CD4-positive, alpha-beta T cell treated with Interleukin-21 for 1 hour (primary cell): Measurements from ENCODE around the gene SNX12.
"Not testable (repeated sequence)": the region's sequence is repeated elsewhere in the genome, so short reads cannot be mapped to it uniquely, and the experiment has no call there.

Experiments used
- DNase-seq: peaks from one replicate; pipeline ENCODE4 v3.0.0-alpha.2; 2020

The SNX12 gene

DNA sequence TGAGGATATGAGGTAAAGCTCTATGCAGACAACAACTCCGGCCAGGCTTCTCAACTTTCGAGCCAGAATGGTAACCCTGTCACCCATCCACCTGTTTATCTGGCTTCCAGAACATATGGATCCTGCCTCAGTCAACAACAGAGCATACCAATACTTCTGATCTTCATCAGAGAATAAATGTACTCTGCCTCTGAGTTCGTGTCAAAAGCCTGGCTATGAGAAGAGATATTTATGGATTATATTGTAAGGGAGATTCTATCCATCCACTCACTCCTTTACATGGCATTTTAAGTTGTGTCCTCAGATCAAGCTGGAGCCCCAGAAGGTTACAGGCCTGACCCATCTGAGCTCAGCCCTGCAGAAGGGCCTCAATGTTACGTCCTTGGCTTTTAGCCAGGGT is 17.8 kb upstream of the SNX12 start:
- no peak for DNase-seq

GRCh38 chrX:71082822-71083221 is 14.7 kb upstream of the SNX12 start:
- no peak for DNase-seq

- DNase-seq, result no peak
Measured at GRCh38 chrX:71082124-71082647, 14.1 kb upstream of the SNX12 start.

- DNase-seq, result no peak
Measured at GRCh38 chrX:71081330-71082123, 13.4 kb upstream of the SNX12 start.

DNA sequence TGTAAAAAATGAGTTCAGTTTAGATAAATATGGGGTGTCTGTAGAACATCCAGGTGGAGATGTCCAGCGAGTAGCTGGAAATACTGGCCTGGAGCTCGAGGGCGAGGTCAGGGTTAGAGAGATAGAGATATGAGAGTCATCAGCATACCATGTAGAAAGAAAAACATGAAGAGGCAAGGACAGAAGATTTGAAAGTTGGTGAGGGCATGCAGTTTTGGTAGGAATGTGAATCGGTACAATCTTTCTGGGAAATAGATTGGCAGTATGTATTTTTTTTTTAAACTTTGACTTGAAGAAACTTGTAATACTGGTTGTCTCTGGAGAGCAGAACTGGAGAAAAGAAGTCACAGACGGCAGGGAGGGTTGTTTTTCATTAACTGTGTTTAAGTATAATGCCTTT is 2.4 kb upstream of the SNX12 start:
- DNase-seq, result no peak

DNA sequence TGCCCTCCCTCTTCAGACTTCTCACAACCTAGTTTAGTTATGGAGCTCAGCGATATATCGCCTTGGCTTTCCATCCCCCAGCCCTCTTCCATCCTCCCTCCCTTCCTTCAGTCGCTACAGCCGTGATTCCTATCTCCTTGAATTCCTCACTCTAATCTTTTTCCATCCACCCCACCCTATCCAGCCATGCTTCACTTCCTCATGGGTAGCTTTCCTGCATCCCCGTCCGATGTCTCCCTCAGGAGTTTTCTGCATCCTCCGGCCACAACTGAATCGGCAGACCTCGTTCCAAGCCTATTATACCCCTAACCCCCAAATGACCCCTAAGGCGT is 456 bp downstream of the SNX12 start:
- DNase-seq, result no peak

GRCh38 chrX:71067089-71067488 is 1.0 kb downstream of the SNX12 start:
- DNase-seq, result no peak

- DNase-seq, result no peak
Measured at GRCh38 chrX:71060127-71060526, 8.0 kb downstream of the SNX12 start.

GRCh38 chrX:71057848-71058530 is 10.1 kb downstream of the SNX12 start:
- no peak for DNase-seq

GRCh38 chrX:71056867-71057266 is 11.3 kb downstream of the SNX12 start:
- DNase-seq, result no peak

GRCh38 chrX:71053217-71053621 is 14.9 kb downstream of the SNX12 start:
- DNase-seq, result peak; percentile 21

GRCh38 chrX:71052721-71053120 is 15.4 kb downstream of the SNX12 start:
- DNase-seq, result no peak

DNA sequence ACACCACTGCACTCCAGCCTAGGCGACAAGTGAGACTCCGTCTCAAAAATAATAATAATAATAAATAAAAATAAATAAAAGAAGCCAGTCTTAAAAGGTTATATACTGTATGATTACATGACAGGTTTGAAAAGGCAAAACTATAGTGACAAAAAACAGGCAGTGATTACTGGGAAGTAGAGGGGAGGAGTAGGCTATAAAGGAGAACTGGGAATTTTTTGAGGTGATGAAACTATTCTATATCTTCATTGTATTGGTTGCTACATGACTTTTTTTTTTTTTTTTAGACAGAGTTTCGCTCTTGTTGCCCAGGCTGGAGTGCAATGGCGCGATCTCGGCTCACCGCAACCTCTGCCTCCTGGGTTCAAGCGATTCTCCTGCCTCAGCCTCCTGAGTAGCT is 20.2 kb downstream of the SNX12 start:
- DNase-seq, result not testable (repeated sequence)

- DNase-seq, result no peak
Measured at GRCh38 chrX:71017396-71017939, 50.7 kb downstream of the SNX12 start.
